Astrocyte of the spinal cord (primary cell): ENCODE data around the gene SLC17A7.

Experiments
- DNase-seq: peaks from one replicate; pipeline ENCODE4 v3.0.0; 2011; ENCODE audit warnings: low read depth, low spot score
- H3K4me3 ChIP-seq: 2 replicates; pipeline ENCODE4 v1.5.1; 2011; ENCODE audit warnings: low read depth, mild to moderate bottlenecking, low read length, moderate library complexity
- in situ Hi-C: cut with HindIII; loops from 2 replicates; pipeline ENCODE4 v1.10.0; 2017; ENCODE audit warnings: low sequenced_read_pairs
- TF ChIP-seq, protein P1 (sequence below): IDR thresholded peaks from 2 replicates; pipeline ENCODE4 v1.5.1; 2012; ENCODE audit warnings: low read depth, mild to moderate bottlenecking, low read length, inconsistent platforms

SLC17A7 gene

GRCh38 chr19:49393881-49394280 lies 47.4 kb downstream of the SLC17A7 start:
- in situ Hi-C loops, result no loop called here
- no peak for DNase-seq
- TF ChIP-seq, protein P1, sequence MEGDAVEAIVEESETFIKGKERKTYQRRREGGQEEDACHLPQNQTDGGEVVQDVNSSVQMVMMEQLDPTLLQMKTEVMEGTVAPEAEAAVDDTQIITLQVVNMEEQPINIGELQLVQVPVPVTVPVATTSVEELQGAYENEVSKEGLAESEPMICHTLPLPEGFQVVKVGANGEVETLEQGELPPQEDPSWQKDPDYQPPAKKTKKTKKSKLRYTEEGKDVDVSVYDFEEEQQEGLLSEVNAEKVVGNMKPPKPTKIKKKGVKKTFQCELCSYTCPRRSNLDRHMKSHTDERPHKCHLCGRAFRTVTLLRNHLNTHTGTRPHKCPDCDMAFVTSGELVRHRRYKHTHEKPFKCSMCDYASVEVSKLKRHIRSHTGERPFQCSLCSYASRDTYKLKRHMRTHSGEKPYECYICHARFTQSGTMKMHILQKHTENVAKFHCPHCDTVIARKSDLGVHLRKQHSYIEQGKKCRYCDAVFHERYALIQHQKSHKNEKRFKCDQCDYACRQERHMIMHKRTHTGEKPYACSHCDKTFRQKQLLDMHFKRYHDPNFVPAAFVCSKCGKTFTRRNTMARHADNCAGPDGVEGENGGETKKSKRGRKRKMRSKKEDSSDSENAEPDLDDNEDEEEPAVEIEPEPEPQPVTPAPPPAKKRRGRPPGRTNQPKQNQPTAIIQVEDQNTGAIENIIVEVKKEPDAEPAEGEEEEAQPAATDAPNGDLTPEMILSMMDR, result no peak
- no peak overlapping the region for H3K4me3 ChIP-seq

GRCh38 chr19:49391581-49392399 lies 49.5 kb downstream of the SLC17A7 start:
- peak; percentile 67 for DNase-seq
- no peak overlapping the region for H3K4me3 ChIP-seq
- in situ Hi-C loops, result no loop called here
- TF ChIP-seq, protein P1, result peak; percentile 86

DNA sequence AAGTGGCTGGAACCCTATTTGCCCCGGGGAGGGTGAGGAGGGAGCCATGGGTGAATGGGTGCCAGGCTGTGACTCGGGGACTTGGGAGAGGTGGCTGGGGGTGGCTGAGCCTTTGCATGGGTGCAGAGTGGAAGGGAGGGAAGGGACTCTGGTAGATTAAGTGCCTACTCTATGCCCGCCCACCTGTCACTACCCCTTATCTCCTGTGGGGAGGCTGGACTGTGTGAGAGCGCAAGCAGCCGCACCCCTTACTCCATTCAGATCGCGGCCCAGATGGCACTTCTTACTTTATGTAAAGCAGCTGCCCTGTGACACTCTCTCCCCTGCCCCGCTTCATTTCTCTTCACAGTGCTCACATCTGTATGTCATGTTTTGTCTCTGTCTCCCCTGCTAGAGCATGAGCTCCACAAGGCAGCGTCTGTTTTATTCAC lies 50.4 kb downstream of the SLC17A7 start:
- in situ Hi-C loops, result no loop called here
- DNase-seq, result no peak
- TF ChIP-seq, protein P1, result no peak
- no peak overlapping the region for H3K4me3 ChIP-seq

DNA sequence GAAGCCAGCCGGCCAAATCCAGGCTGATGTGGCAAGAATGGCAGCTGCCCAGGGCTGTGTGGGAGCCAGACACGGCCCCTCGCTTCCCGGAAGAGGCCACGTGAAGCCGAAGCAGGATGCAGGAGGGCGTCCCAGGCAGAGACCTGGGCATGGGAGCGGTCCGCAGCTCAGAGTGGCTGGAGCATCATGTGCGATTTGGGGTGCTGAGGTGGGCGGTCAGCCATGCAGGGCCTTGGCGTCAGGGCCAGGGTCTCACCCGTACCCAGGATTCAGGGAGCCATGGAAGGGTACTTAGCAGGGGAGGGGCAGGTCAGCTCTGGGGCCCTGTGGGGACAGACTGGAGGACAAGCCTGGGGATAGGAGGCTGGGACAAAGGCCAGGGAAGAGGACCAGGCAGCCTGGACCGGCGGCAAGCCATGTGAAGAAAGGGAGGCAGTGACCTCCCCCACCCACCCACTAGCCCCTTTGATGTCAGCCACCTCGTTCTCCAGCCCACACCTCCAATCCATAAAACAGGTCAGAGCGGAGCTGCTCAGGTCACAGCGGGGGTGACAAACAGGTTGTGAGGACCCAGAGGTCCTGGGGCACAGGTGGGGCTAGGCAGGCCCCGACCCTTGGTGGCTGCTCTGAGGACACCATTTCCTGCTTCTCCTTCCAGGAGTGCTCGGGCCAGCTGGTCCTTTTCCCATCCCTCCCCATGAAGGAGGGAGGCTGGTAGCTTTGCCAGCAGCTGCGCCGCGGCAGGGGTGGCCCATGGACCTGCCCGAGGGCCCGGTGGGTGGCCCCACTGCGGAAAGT lies 51.0 kb downstream of the SLC17A7 start:
- no peak for DNase-seq
- in situ Hi-C loops, result no loop called here
- TF ChIP-seq, protein P1, result no peak

DNA sequence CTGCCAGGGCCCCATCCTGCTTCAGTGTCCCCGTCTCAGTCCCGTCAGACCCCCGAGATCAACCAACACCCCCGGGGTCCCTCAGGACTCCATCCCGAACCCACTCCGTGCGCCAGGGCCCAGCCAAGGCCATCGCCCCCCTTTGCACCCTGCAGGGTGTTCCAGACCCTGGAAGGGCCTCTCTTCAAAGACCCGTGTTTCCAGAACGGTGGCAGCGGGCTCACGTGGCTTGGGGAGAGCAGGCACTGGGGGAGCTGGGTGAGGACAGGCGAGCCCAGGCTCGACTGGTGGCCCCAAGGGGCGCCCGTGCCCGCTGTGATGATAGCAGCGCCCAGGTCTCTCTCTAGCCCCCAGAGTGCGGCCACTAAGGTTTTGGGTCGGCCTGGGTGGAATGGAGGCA lies 51.9 kb downstream of the SLC17A7 start:
- TF ChIP-seq, protein P1, result no peak
- no peak overlapping the region for H3K4me3 ChIP-seq
- DNase-seq, result no peak
- in situ Hi-C loops, result no loop called here

More for the DNA sequence above, 51.0 kb downstream of the SLC17A7 start:
- no peak overlapping the region for H3K4me3 ChIP-seq

- H3K4me3 ChIP-seq, result no peak within 1 kb of the TSS
- TF ChIP-seq, protein P1, result no peak
- peak; percentile 57 for DNase-seq
- in situ Hi-C loops, result no loop called here
These were observed 53.4 kb downstream of the SLC17A7 start, which contains the start of gene KASH5 for GRCh38 chr19:49387936-49388372. Gene KASH5 (plus strand): TSS chr19:49388249. CDS start chr19:49390884, 2,635 bp downstream.
